ENCODE data around the gene ADORA1. TPM values are rescaled to one million over a fixed set of nuclear protein-coding genes. Genes with fewer than 3 reads are reported as not detected.

The ADORA1 gene
- total RNA-seq, 1 donor from 2014 or later: 4.1 TPM

DNA sequence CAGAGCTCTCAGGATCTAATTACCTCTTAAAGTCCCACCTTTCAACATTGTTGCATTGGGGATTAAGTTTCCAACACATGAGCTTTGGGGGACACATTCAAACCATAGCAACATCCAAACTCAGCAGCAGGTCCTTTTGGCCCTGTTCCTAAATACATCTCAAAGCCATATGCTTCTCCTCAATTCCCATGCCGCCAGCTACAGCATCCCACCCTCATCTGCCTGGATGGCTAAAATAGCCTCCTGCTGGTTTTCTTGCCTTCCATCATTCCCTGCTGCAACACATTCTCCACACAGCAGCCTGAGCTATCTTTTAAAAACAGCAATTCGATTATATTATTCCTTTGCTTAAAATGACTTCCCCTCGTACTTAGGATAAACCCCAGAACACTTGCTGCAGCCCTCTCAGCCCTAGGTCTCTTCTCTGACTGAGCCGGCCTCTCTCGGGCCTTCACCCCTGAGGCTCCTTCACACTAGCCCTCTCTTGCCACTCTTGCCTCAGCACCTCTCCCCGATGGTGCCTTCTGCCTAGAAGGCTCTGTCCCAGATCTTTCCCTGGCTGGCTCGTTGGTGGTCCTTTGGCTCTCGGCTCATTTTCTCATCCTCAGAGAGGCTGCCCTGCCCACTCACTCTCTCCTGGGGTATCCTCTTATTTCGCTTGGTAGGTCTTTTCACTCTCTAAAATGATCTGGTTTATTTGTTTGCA, 31.6 kb downstream of the ADORA1 start:
- intact Hi-C loops (cut with DNase I): no loop called here
- Histone ChIP-seq H3K4me3 (no peak overlapping the region), H3K27ac (no peak overlapping the region), H3K9me3 (no peaks in the 10 kb centered on the region), H3K27me3 (no peaks in the 10 kb centered on the region), H3K4me1 (peaks cover 5% of the 10 kb centered on the region), H3K36me3 (no peaks in the 10 kb centered on the region)
- TF ChIP-seq, protein P1, sequence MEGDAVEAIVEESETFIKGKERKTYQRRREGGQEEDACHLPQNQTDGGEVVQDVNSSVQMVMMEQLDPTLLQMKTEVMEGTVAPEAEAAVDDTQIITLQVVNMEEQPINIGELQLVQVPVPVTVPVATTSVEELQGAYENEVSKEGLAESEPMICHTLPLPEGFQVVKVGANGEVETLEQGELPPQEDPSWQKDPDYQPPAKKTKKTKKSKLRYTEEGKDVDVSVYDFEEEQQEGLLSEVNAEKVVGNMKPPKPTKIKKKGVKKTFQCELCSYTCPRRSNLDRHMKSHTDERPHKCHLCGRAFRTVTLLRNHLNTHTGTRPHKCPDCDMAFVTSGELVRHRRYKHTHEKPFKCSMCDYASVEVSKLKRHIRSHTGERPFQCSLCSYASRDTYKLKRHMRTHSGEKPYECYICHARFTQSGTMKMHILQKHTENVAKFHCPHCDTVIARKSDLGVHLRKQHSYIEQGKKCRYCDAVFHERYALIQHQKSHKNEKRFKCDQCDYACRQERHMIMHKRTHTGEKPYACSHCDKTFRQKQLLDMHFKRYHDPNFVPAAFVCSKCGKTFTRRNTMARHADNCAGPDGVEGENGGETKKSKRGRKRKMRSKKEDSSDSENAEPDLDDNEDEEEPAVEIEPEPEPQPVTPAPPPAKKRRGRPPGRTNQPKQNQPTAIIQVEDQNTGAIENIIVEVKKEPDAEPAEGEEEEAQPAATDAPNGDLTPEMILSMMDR (IDR thresholded peaks at IDR 0.05): no peak
- ATAC-seq (no peak), DNase-seq (no peak)

DNA sequence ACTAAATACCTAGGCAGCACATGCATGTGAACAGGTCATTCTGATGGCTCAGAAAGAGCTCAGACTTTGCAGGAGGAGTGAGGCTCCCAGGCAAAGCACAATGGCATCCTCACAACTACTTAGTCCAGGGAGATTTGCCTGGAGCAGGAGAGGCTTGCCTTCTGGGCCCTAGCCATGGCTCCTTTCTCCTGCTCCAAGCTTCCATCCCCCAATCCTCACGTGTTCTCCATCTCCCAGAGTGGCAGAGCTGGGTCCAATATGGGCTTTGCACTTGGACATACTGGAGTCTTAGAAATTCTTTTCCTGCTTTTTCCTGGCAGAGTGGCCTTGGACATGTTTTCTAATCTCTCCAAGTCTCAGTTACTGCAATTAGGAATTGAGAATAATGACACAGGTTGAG, 32.3 kb downstream of the ADORA1 start:
- H3K27ac ChIP-seq: no peak overlapping the region
- no peaks in the 10 kb centered on the region for H3K4me1 ChIP-seq
- H3K36me3 ChIP-seq: no peaks in the 10 kb centered on the region
- intact Hi-C loops (cut with DNase I): no loop called here
- no peaks in the 10 kb centered on the region for H3K27me3 ChIP-seq
- H3K4me3 ChIP-seq: no peak overlapping the region
- no peak for DNase-seq
- TF ChIP-seq, protein P1 (IDR thresholded peaks at IDR 0.05): no peak
- no peaks in the 10 kb centered on the region for H3K9me3 ChIP-seq
- ATAC-seq: no peak

DNA sequence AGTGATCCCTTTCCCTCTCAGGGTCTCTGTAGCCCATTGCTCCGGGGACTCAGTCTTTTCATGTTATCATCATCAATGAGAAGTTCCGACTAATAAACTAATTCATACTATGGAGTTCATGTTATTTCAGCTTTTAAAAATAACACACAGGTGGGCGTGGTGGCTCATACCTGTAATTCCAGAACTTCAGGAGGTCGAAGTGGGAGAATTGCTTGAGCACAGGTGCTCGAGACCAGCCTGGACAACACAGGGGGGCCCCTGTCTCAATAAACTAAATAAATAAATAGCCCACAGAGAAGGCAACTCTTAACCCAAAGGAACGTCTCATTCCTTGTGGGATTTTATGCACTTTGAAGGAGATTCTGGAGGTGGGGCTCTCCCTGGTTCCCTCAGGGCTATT, 33.6 kb downstream of the ADORA1 start:
- H3K9me3 ChIP-seq: no peaks in the 10 kb centered on the region
- H3K4me1 ChIP-seq: no peaks in the 10 kb centered on the region
- no peaks in the 10 kb centered on the region for H3K27me3 ChIP-seq
- no peaks in the 10 kb centered on the region for H3K36me3 ChIP-seq
- H3K4me3 ChIP-seq: no peak overlapping the region
- intact Hi-C loops (cut with DNase I): no loop called here
- TF ChIP-seq, protein P1 (IDR thresholded peaks at IDR 0.05): no peak
- no peak for ATAC-seq
- DNase-seq: no peak
- H3K27ac ChIP-seq: no peak overlapping the region

DNA sequence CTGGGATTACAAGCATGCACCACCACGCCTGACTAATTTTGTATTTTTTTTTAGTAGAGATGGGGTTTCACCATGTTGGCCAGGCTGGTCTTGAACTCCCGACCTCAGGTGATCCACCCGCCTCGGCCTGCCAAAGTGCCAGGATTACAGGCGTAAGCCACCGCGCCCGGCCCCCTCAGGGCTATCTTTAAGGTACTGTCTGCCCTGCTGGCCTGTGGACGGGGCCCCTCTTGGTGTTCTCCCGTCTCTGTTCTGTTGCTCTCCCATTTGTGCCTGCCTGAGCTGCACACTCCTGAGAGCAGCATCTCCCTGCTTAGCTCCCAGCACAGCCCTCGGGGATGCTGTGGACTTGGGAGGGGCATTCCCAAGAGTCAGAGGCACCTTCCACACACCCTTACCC, 34.2 kb downstream of the ADORA1 start:
- DNase-seq: no peak

DNA sequence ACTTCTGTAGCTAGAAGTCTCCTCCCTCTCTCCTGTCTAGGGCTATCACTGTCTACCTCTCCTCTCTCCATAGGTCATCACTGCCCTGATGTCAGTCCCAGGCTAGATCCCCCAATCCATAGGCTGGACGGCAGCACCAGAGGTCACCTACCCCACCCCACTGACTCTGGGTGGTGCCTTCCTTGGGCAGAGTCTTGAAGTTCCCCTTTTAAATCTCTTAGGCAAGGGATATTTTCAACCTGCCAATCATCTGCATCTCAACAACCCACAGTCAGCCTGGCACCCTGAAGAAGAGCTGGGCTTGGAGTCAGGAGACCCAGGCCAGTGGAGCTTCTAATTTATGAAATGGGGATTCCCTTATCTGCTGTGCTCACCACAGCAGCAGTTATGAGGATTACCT, 34.9 kb downstream of the ADORA1 start:
- Histone ChIP-seq H3K27me3 (no peaks in the 10 kb centered on the region), H3K27ac (no peak overlapping the region), H3K4me3 (no peak overlapping the region), H3K9me3 (no peaks in the 10 kb centered on the region), H3K4me1 (no peaks in the 10 kb centered on the region), H3K36me3 (no peaks in the 10 kb centered on the region)
- DNase-seq (no peak), ATAC-seq (peak; percentile 54)
- intact Hi-C loops (cut with DNase I): no loop called here
- TF ChIP-seq, protein P1 (IDR thresholded peaks at IDR 0.05): no peak

More for the DNA sequence above, 34.2 kb downstream of the ADORA1 start:
- Histone ChIP-seq H3K27ac (no peak overlapping the region), H3K9me3 (no peaks in the 10 kb centered on the region), H3K36me3 (no peaks in the 10 kb centered on the region), H3K27me3 (no peaks in the 10 kb centered on the region), H3K4me1 (no peaks in the 10 kb centered on the region), H3K4me3 (no peak overlapping the region)
- no peak for ATAC-seq
- intact Hi-C loops (cut with DNase I): no loop called here
- TF ChIP-seq, protein P1 (IDR thresholded peaks at IDR 0.05): no peak

All from upper lobe of right lung (tissue), 1 donor.